Peyer's patch (tissue), 4 donors: ENCODE data around the gene RBMS1. TPM values are rescaled to one million over a fixed set of nuclear protein-coding genes. Genes with fewer than 3 reads are reported as not detected.
A peak's percentile ranks its signal among the peaks of the same experiment; 100 is the strongest.
"Not testable (repeated sequence)": the region's sequence is repeated elsewhere in the genome, so short reads cannot be mapped to it uniquely, and the experiment has no call there.

ENCODE experiments used
- DNase-seq, 3 donors: peaks; one replicate each; pipeline ENCODE4 v3.0.0-alpha.2; 2017 to 2019
- H3K27ac ChIP-seq, 4 donors: fragments of 200-600 bp; sonication (generic); one replicate each; pipeline ENCODE4 v1.5.1; 2016 to 2019
- H3K27me3 ChIP-seq, 2 donors: fragments of 200-600 bp; sonication (generic); one replicate each; pipeline ENCODE4 v1.5.1; 2019
- H3K36me3 ChIP-seq, 3 donors: fragments of 200-600 bp; sonication (generic); one replicate each; pipeline ENCODE4 v1.5.1; 2016 to 2019
- H3K4me1 ChIP-seq, 4 donors: fragments of 200-600 bp; sonication (generic); one replicate each; pipeline ENCODE4 v1.5.1; 2016 to 2019
- H3K4me3 ChIP-seq, 4 donors: fragments of 200-600 bp; sonication (generic); 1 replicate in 3 of 4; 2 replicates in 1 of 4; pipeline ENCODE4 v1.5.1; 2016 to 2019; ENCODE audit warnings: mild to moderate bottlenecking in 1 of 4
- H3K9me3 ChIP-seq, 4 donors: fragments of 200-600 bp; sonication (generic); one replicate each; pipeline ENCODE4 v1.5.1; 2016 to 2019; ENCODE audit warnings: mild to moderate bottlenecking in 1 of 4
- POLR2A ChIP-seq, 2 donors: fragments of 450-650 bp; IDR thresholded peaks; one replicate each; pipeline ENCODE4 v1.5.1; 2017; ENCODE audit warnings: antibody characterized with exemption in 2 of 2, mild to moderate bottlenecking in 2 of 2, moderate library complexity in 2 of 2
- total RNA-seq, 4 donors: library from RNA; depleted of rRNA; stranded (reverse); fragments of >200 nt; gene quantifications; one replicate each; pipeline ENCODE4 v1.1.0, GENCODE V29; 2016
- TF ChIP-seq, protein P1 (sequence below), 6 experiments: fragments of 450-650 bp in 4 of 6; fragments of 200-600 bp in 2 of 6; sonication (generic) in 1 of 6; IDR thresholded peaks; one replicate each; pipeline ENCODE4 v1.5.1; 2017 to 2019; ENCODE audit warnings: antibody characterized with exemption in 6 of 6, mild to moderate bottlenecking in 3 of 6, moderate library complexity in 1 of 6

RBMS1 gene
- total RNA-seq, 4 donors from 2014 or later: 10.5 to 41.3 (median 18.5) TPM

DNA sequence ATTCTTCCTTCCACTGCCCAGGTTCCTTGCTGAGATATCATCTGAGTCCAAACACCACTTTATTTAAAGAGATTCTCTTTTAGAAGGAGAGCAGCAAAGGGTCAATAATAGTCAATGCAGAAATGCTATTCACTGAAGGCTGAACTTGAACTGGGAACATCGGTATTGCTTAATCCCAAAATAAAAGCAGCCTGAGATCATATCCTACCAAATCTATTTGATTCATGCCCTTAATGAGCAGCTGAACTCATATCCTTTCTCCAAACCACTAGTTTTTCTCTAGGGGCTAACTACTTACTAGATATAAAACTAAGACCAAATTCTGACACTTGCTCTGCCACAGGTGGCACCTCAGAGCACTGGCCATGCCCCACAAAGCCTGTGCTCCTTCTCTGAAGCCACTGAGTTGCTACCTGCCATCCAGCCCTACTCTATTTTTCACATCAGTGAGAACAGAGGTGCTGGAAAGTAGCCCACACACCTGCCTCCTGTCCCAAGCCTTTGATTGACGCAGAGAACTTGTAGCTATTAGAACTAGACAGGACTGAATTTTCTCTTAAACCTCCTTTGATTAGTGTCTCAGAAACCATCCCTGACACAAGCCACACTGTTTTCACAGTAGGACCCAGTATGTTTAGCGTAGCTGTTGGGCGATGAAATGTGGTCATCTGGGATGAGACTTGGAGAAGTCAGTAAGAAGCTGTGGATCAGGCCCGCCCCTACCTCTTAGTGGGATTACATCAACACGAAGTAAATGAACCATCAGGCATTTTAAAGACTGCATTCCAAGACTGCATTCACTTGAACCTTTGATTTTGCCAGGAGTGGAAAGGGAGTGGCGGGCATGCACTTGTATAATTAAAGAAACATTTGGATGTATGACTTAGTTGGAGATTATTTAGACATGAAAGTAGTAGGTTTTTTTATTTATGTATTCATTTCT lies 124.3 kb downstream of the RBMS1 start:
- H3K27me3 ChIP-seq: no peaks in the 10 kb centered on the region
- TF ChIP-seq, protein P1, sequence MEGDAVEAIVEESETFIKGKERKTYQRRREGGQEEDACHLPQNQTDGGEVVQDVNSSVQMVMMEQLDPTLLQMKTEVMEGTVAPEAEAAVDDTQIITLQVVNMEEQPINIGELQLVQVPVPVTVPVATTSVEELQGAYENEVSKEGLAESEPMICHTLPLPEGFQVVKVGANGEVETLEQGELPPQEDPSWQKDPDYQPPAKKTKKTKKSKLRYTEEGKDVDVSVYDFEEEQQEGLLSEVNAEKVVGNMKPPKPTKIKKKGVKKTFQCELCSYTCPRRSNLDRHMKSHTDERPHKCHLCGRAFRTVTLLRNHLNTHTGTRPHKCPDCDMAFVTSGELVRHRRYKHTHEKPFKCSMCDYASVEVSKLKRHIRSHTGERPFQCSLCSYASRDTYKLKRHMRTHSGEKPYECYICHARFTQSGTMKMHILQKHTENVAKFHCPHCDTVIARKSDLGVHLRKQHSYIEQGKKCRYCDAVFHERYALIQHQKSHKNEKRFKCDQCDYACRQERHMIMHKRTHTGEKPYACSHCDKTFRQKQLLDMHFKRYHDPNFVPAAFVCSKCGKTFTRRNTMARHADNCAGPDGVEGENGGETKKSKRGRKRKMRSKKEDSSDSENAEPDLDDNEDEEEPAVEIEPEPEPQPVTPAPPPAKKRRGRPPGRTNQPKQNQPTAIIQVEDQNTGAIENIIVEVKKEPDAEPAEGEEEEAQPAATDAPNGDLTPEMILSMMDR (IDR thresholded peaks at IDR 0.05): no peak
- no peak for TF ChIP-seq POLR2A (IDR thresholded peaks at IDR 0.05)
- no peaks in the 10 kb centered on the region for H3K36me3 ChIP-seq
- DNase-seq: no peak
- no peak overlapping the region for H3K4me3 ChIP-seq
- peaks cover 0 to 69% (median 3%) of the 10 kb centered on the region in 4 donors for H3K4me1 ChIP-seq
- H3K9me3 ChIP-seq: no peaks in the 10 kb centered on the region
- peak overlapping the region in 2 of 4 donors; percentile 8 to 22 for H3K27ac ChIP-seq

DNA sequence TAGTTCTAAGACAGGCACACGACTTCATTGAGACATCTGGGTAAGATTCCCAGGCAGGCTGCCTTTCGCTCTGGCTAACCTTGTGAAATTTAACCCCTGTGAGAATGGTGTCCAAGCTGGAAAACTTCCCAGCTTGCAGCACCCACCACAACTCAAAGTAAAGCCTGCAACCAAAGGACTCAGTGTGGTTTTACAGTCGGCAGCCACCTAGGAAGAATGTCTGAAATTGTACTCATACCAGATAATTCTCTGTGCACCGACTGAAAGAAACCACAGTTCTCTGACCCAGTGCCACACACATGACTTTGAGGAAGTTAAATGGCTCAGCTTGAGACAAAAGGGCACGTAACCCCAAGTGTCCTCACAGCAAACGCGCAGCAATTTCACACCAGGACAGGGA lies 125.7 kb downstream of the RBMS1 start:
- no peaks in the 10 kb centered on the region for H3K27me3 ChIP-seq
- no peak for DNase-seq
- no peaks in the 10 kb centered on the region for H3K36me3 ChIP-seq
- H3K27ac ChIP-seq: peak overlapping the region in 1 of 4 donors; percentile 8
- H3K4me3 ChIP-seq: no peak overlapping the region
- H3K4me1 ChIP-seq: peaks cover 0 to 56% (median 3%) of the 10 kb centered on the region in 4 donors
- no peaks in the 10 kb centered on the region for H3K9me3 ChIP-seq
- TF ChIP-seq, protein P1 (IDR thresholded peaks at IDR 0.05): no peak
- TF ChIP-seq POLR2A (IDR thresholded peaks at IDR 0.05): no peak

DNA sequence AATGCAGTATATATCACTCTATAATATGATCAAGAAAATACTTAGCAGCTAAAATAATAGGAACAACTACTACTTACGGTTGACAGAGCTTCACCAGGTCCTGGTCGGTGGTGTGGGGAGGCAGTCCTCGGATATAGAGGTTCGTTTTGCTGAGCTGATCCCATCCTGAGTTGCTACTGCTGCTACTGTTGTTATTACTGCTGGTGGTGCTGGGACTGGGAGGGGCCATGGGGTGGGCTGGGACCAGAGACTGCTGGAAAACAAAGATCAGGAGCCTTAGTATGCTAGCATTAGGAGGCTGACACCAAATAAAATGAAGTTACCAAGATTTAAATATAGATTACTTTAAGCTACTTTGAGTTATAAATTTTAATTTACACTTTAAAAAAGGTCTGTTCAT lies 126.5 kb downstream of the RBMS1 start:
- not testable (repeated sequence) for H3K36me3 ChIP-seq, DNase-seq, H3K27ac ChIP-seq, H3K27me3 ChIP-seq, H3K9me3 ChIP-seq, H3K4me3 ChIP-seq
- H3K4me1 ChIP-seq: peaks cover 0 to 49% (median 3%) of the 10 kb centered on the region in 4 donors

DNA sequence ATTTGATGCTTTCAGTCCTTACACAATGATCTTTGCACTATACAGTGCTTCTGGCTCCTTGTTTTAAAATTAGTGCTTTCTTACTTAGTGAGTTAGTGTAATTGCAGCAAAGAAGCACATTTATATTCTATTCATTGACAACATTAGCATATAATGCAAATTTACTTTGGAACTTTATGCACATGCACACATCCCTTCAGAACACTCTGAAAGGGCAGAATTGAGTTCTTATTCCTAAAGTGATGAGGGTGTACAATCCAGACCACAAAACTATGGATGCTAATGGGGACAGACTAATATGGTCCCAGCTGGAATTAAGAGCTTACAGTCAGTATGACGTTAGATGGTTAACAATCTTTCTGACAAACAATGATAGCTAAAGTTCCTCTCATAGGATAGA lies 127.1 kb downstream of the RBMS1 start:
- Histone ChIP-seq H3K4me3 (no peak overlapping the region), H3K27me3 (no peaks in the 10 kb centered on the region), H3K4me1 (peaks cover 0 to 44% (median 3%) of the 10 kb centered on the region in 4 donors), H3K27ac (no peak overlapping the region), H3K36me3 (no peaks in the 10 kb centered on the region), H3K9me3 (no peaks in the 10 kb centered on the region)
- no peak for DNase-seq
- no peak for TF ChIP-seq POLR2A (IDR thresholded peaks at IDR 0.05)
- TF ChIP-seq, protein P1 (IDR thresholded peaks at IDR 0.05): no peak

DNA sequence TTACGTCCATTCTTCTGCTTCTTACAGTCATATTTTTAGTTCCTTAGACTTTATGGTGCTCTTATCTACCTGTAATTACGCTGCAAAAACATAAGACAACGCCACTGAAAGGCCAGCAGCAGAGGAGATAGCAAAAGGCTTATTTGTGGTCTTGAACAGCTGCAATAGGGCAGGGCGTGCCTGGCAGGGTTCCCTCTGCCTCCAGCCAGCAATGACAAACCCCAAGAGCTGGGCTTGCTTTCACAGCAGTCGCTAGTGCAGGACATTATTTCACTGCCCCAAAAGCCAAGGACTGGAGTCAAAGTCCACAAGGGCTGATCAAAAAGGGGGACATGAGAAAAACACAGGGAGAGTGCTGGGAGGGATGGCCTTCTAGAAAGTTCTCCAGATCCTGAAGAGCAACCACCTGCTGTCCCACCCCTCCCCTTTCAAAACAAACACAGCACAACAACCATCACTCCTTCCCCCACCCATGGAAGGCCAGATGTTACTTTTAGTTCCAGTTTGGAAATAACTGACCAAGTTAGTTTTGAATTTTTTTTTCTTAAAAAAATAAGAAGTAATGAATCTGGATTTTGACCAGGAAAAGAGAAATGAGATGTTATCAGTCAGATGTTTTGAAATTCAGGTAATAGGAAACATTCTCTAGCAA lies 127.8 kb downstream of the RBMS1 start:
- no peaks in the 10 kb centered on the region for H3K36me3 ChIP-seq
- H3K4me1 ChIP-seq: peaks cover 0 to 43% (median 3%) of the 10 kb centered on the region in 4 donors
- H3K9me3 ChIP-seq: no peaks in the 10 kb centered on the region
- H3K27ac ChIP-seq: no peak overlapping the region
- peak in 2 of 3 donors; percentile 58 to 65 for DNase-seq
- TF ChIP-seq, protein P1 (IDR thresholded peaks at IDR 0.05): no peak
- no peak for TF ChIP-seq POLR2A (IDR thresholded peaks at IDR 0.05)
- H3K4me3 ChIP-seq: no peak overlapping the region
- H3K27me3 ChIP-seq: no peaks in the 10 kb centered on the region

DNA sequence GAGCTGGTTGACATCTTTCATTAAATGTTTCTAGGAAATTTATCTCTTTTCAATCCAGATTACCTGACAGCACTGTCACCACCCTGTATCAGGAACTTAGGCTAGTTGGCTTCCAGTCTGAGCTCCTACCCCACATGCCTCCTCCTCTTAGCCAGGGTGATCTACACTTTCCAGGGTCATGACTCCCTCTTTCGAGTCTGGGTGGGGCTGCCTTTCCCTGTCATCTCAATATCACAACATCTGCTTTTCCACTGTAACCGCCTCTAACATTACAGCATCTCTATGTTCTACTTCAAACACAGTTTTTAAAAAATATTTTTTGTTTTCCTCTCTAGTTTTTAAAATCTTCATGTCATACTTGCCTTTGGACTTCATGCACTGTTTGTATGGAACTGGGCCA lies 129.2 kb downstream of the RBMS1 start:
- H3K9me3 ChIP-seq: no peaks in the 10 kb centered on the region
- H3K4me1 ChIP-seq: peaks cover 0 to 43% (median 3%) of the 10 kb centered on the region in 4 donors
- peak overlapping the region in 1 of 4 donors; percentile 10 for H3K27ac ChIP-seq
- no peaks in the 10 kb centered on the region for H3K27me3 ChIP-seq
- no peak overlapping the region for H3K4me3 ChIP-seq
- no peak for DNase-seq
- TF ChIP-seq POLR2A (IDR thresholded peaks at IDR 0.05): no peak
- TF ChIP-seq, protein P1 (IDR thresholded peaks at IDR 0.05): no peak
- H3K36me3 ChIP-seq: no peaks in the 10 kb centered on the region
